Small intestine (tissue), 16 donors: ENCODE data around the gene KIAA1549. TPM values are rescaled to one million over a fixed set of nuclear protein-coding genes. Genes with fewer than 3 reads are reported as not detected.
"Not testable (repeated sequence)": the region's sequence is repeated elsewhere in the genome, so short reads cannot be mapped to it uniquely, and the experiment has no call there.

Experiments
- DNase-seq, 2 donors: peaks; one replicate each; pipeline versions ENCODE4 v3.0.0 to v3.0.0-alpha.2; 2013
- FAIRE-seq: peaks from 2 replicates; lab custom pipeline; 2012; peaks lifted over from hg19 to GRCh38; lab: Jason Lieb, UNC
- H3K27ac ChIP-seq, 3 donors: one replicate each; pipeline ENCODE4 v1.5.1; 2013; ENCODE audit warnings: low read length in 2 of 3, mild to moderate bottlenecking in 2 of 3, control low read depth in 1 of 3, inconsistent platforms in 1 of 3, low read depth in 1 of 3, moderate library complexity in 1 of 3
- H3K27me3 ChIP-seq, 3 donors: one replicate each; pipeline ENCODE4 v1.6.1; 2013; ENCODE audit warnings: low read length in 3 of 3, inconsistent platforms in 1 of 3; ENCODE audit not compliant: control insufficient read depth in 3 of 3, insufficient read depth in 3 of 3
- H3K36me3 ChIP-seq, 3 donors: one replicate each; pipeline ENCODE4 v1.6.1; 2013; ENCODE audit warnings: low read length in 3 of 3, inconsistent platforms in 1 of 3, low read depth in 1 of 3, mild to moderate bottlenecking in 1 of 3, moderate library complexity in 1 of 3; ENCODE audit not compliant: control insufficient read depth in 3 of 3, insufficient read depth in 2 of 3
- H3K4me1 ChIP-seq, 3 donors: one replicate each; pipeline ENCODE4 v1.6.1; 2013; ENCODE audit warnings: low read length in 2 of 3, inconsistent platforms in 1 of 3, low read depth in 1 of 3, mild to moderate bottlenecking in 1 of 3, moderate library complexity in 1 of 3; ENCODE audit not compliant: control insufficient read depth in 3 of 3, insufficient read depth in 2 of 3
- H3K4me3 ChIP-seq, 3 donors: one replicate each; pipeline ENCODE4 v1.5.1; 2013; ENCODE audit warnings: low read length in 3 of 3, control low read depth in 1 of 3, inconsistent platforms in 1 of 3, low read depth in 1 of 3, mild to moderate bottlenecking in 1 of 3, moderate library complexity in 1 of 3
- H3K9me3 ChIP-seq, 2 donors: one replicate each; pipeline ENCODE4 v1.6.1; 2013; ENCODE audit warnings: low read depth in 1 of 2, low read length in 1 of 2; ENCODE audit not compliant: control insufficient read depth in 2 of 2, insufficient read depth in 1 of 2
- WGBS, 3 donors: extraction: QIAGEN DNeasy Blood & Tissue Kit; methylation state at CpG; one replicate each; pipeline ENCODE4 v1.1.7; 2013; 5-methylcytosine and 5-hydroxymethylcytosine counted together
- long read RNA-seq, 10 donors: transcript quantifications; one replicate each; lab custom pipeline, GENCODE V29; 2026
- polyA plus RNA-seq, 4 donors: library from polyadenylated mRNA; stranded (reverse) in 3 of 4; unstranded in 1 of 4; fragments of 200-250 nt in 3 of 4; fragments of 120-200 nt in 1 of 4; gene quantifications; one replicate each; pipeline versions ENCODE4 v1.2.1 to v1.2.3, GENCODE V29; 2013
- donor health status: healthy with polysubstance abuse.
- donor health status: control.
- donor health status: control.
- donor health status: Bipolar disorder and iron deficiency.
- donor health status: healthy.

KIAA1549 gene
- 1 to 10 TPM in 2 of 4 donors, under 1 TPM in 2; under 0.01 to 2.7 (median 1.2) TPM for polyA plus RNA-seq
- long read RNA-seq, donor 1 = 0 reads
- long read RNA-seq, donor 2 = 0 reads
- long read RNA-seq, donor 3 = 0 reads
- long read RNA-seq, donor 4 = 0 reads
- long read RNA-seq, donor 5 = 0 reads
- long read RNA-seq, donor 6 = 0 reads
- long read RNA-seq, donor 7 = 0 reads
- long read RNA-seq, donor 8 = 0 reads
- long read RNA-seq, donor 9 = 0 reads
- long read RNA-seq, donor 10, partial matches to known transcripts = 5 of 5 reads
- long read RNA-seq, donor 10, other reads (novel, unspliced or antisense) = 0 of 5 reads

DNA sequence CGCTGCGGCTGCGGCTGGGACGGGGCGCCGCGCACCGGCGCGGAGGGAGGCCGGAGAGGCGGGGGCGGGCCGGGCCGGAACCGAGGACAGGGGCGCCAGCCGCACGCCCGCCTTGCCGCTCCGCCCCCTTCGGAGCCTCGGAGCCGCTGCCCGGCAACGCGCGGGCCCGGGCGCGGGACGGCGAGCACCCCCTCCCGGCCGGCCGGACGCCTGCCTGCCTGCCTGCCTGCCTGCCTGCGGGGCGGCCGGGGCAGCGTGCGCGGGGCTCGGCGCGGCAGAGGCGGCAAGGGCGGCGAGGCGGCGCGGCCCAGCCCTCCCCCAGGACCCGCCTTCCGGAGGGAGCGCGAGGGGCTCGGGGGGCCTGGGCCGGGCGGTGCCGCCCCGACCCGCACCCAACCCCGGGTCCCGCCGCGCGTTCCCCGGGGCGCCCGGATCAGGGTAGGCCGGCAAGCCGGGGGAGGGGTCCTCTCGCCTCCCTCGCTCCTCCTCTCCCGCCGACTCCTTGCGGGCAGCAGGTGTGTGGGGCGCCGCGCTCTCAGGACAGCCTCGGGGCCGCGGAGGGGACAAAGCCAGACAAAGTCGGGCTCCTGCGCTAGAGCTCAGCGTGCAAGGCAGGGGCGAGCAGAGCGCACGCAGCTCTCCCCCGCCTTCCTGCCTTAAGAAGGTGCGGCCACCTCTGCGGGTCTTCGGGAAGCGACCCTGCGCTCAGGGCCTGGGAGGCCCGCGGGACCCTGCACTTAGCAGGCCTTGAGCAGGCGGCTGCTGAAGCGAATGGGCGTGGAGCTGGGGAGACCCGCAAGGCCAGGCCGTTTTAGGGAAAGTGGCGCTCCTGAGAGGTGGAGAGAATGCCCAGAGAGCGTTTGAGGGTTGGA is at the start of gene KIAA1549:
KIAA1549 (minus strand) TSS at position 58 of the 872 bp plus-strand sequence. CDS start 120 bp downstream, outside the sequence.
- FAIRE-seq (no peak), DNase-seq (peak; percentile 65 to 84)
- Histone ChIP-seq H3K4me3 (peak within 1 kb of the TSS; percentile 53 to 81 (median 62)), H3K36me3 (no peaks in the 10 kb centered on the region), H3K27me3 (peaks cover 0 to 6% (median 0%) of the 10 kb centered on the region in 3 donors), H3K9me3 (no peaks in the 10 kb centered on the region), H3K27ac (no peak within 1 kb of the TSS), H3K4me1 (peaks cover 0 to 14% (median 0%) of the 10 kb centered on the region in 3 donors)
- WGBS, 3 donors = 1 to 3% (median 2%) methylated on average over 48 to 105 of the region's 105 CpGs

DNA sequence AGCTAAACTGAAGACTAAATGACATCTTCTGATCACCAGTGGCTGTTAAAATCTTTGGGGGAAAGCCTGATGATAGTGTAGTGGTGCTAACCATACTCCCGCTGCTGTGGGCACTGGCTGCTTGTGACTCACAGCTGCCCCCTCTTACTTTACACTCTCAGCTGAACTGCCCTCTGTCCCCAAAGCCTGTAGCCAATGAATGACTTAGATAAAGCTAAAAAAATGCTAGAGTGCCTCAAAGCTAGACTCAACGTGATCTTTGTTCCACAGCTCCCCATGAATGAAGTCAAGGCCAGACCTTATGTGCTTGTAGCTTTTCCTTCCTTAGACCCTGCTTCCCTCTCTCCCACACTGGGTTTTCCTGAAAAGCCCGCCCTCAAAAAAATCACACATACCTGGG is 48.2 kb upstream of the KIAA1549 start:
- DNase-seq (no peak), FAIRE-seq (no peak)
- Histone ChIP-seq H3K27me3 (no peaks in the 10 kb centered on the region), H3K4me1 (no peaks in the 10 kb centered on the region), H3K27ac (no peak overlapping the region), H3K36me3 (peaks cover 0 to 63% (median 6%) of the 10 kb centered on the region in 3 donors), H3K9me3 (no peaks in the 10 kb centered on the region), H3K4me3 (no peak overlapping the region)
- WGBS, 3 donors = 86 to 89% (median 88%) methylated on average over 3 of the region's 3 CpGs

DNA sequence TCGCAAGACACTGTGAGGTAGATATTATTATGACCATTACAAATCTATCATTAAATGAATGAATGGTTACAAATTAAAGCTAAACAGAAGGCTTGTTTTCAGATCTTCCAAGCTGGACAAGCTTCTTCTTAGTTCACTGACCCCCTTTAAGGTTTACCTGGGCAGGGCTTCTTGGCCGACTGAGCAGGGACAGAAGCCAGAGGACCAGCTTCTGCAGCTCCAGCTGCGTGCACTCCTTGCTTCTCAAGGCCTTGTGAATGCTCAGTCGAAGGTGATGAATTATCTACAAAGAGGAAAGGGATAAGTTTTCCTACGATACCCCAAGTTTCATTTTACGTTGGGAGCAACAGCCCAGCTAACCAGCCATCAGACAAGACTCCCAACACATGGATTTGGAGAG is 45.4 kb upstream of the KIAA1549 start:
- WGBS, 3 donors = 89 to 92% (median 91%) methylated on average over 6 of the region's 6 CpGs
- H3K9me3 ChIP-seq = no peaks in the 10 kb centered on the region
- peaks cover 0 to 52% (median 8%) of the 10 kb centered on the region in 3 donors for H3K36me3 ChIP-seq
- no peaks in the 10 kb centered on the region for H3K27me3 ChIP-seq
- FAIRE-seq = no peak
- H3K4me3 ChIP-seq = no peak overlapping the region
- DNase-seq = no peak
- no peak overlapping the region for H3K27ac ChIP-seq
- no peaks in the 10 kb centered on the region for H3K4me1 ChIP-seq

DNA sequence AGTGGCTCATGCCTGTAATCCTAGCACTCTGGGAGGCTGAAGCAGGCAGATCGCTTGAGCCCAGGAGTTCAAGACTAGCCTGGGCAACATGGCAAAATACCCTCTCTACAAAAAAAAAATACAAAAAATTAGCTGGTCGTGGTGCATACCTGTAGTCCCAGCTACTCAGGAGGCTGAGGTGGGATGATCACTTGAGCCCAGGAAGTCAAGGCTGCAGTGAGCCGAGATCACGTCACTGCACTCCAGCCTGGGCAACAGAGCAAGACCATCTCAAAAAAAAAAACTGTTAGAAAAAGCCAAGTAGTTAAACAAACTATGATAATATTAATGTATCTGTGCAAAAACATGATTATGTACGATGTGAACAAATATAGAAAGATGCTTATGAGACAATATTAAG is 44.7 kb upstream of the KIAA1549 start:
- not testable (repeated sequence) for DNase-seq, FAIRE-seq, H3K4me1 ChIP-seq, H3K27ac ChIP-seq, H3K4me3 ChIP-seq, H3K9me3 ChIP-seq, H3K27me3 ChIP-seq
- 91 to 92% (median 92%) methylated on average over 5 of the region's 5 CpGs for WGBS, 3 donors
- H3K36me3 ChIP-seq = peaks cover 0 to 47% (median 8%) of the 10 kb centered on the region in 3 donors

DNA sequence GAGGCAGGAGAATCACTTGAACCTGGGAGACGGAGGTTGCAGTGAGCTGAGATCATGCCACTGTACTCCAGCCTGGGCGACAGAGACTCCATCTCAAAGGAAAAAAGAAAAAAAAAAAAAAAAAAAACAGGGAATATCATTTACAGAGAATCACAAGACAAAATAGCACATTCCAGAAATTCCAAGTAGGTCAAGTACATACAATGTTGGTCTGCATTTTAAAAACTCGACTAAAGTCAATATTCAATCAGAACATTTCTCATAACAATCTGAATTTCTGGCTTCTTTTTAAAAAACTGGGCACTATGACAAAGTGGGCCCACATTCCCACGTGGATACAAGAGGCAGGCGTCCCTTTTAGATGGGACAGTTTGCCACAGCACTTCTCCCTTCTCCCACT is 41.9 kb upstream of the KIAA1549 start:
- H3K4me3 ChIP-seq = no peak overlapping the region
- H3K27me3 ChIP-seq = no peaks in the 10 kb centered on the region
- peaks cover 0 to 4% (median 0%) of the 10 kb centered on the region in 3 donors for H3K4me1 ChIP-seq
- no peak for FAIRE-seq
- H3K27ac ChIP-seq = no peak overlapping the region
- no peaks in the 10 kb centered on the region for H3K9me3 ChIP-seq
- DNase-seq = no peak
- H3K36me3 ChIP-seq = peaks cover 0 to 35% (median 4%) of the 10 kb centered on the region in 3 donors
- 81 to 93% (median 88%) methylated on average over 5 of the region's 5 CpGs for WGBS, 3 donors

DNA sequence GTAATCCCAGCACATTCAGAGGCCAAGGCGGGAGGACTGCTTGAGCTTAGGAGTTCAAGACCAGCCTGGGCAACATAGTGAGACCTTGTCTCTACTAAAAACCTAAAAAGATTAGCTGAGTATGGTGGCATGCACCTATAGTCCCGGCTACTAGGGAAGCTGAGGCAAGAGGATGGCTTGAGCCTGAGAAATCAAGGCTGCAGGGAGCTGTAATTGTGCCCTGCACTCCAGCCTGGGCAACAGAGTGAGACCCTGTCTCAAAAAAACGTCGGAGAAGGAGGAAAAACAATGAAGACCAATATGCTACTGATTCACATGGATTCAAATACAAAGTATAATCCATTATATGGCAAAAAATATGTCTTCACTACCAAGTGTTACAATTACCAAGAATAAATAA is 41.1 kb upstream of the KIAA1549 start:
- DNase-seq = no peak
- FAIRE-seq = no peak
- Histone ChIP-seq H3K4me3 (no peak overlapping the region), H3K9me3 (no peaks in the 10 kb centered on the region), H3K27ac (no peak overlapping the region), H3K4me1 (peaks cover 0 to 4% (median 0%) of the 10 kb centered on the region in 3 donors), H3K27me3 (no peaks in the 10 kb centered on the region), H3K36me3 (peaks cover 0 to 30% (median 2%) of the 10 kb centered on the region in 3 donors)
- 66 to 84% (median 84%) methylated on average over 4 of the region's 4 CpGs for WGBS, 3 donors

DNA sequence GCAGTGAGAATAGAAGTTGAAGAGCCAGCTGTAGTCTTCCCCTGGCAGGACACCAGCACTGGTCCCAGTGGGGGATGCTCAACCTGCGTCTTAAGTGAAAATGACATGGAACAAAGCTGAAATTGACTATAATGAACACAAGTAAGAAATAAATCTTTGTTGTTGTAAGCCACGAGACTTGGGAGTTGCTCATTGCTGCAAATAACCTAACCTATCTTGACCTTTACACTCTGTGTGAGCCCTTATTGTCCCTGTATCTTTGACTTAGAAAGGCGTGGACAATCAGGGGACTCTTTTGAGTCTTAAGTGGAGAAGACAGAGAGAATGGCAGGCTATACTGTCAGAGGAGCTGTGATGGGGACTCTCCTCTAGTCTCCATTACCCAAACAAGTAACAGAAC is 37.7 kb upstream of the KIAA1549 start:
- DNase-seq (peak; percentile 14 to 36), FAIRE-seq (no peak)
- Histone ChIP-seq H3K9me3 (no peaks in the 10 kb centered on the region), H3K4me3 (no peak overlapping the region), H3K27ac (no peak overlapping the region), H3K36me3 (peaks cover 0 to 14% (median 2%) of the 10 kb centered on the region in 3 donors), H3K27me3 (no peaks in the 10 kb centered on the region), H3K4me1 (peaks cover 0 to 4% (median 0%) of the 10 kb centered on the region in 3 donors)
- WGBS, 3 donors = 46 to 66% (median 47%) methylated on average over 3 of the region's 3 CpGs

DNA sequence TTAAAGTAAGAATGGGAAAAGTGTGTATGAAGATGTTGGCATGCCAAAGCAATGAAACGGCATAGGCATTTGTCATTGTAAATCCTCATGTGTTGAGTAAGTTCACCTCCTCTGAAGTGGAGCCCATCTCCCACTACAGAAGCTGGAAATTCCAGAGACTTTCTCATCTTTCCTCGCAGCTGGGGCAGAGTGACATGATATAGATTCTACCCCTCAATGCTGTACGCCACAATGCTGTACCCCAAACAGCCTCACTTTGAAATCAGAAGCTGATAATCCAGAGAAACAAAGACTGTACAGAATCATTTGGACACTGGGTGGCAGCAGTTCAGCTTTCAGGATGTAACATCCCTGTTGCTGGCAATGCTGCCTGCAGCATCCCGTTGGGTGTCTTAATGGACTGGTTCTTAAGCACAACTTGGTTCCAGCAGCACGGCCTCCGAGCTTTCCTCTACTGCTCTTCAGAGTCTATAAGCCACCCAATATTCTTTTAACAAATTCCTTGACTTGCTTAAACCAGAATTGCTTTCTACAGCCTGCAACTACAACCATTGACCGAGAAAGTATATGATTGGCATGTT is 35.8 kb upstream of the KIAA1549 start:
- Histone ChIP-seq H3K36me3 (peaks cover 0 to 8% (median 0%) of the 10 kb centered on the region in 3 donors), H3K27me3 (no peaks in the 10 kb centered on the region), H3K9me3 (no peaks in the 10 kb centered on the region), H3K4me3 (no peak overlapping the region), H3K4me1 (peaks cover 0 to 4% (median 0%) of the 10 kb centered on the region in 3 donors), H3K27ac (no peak overlapping the region)
- peak; percentile 66 for DNase-seq
- no peak for FAIRE-seq
- 23 to 31% (median 24%) methylated on average over 7 of the region's 7 CpGs for WGBS, 3 donors
